Skin of body (tissue), 2 donors: ENCODE measurements around the gene LAMB4. TPM values are rescaled to one million over a fixed set of nuclear protein-coding genes. Genes with fewer than 3 reads are reported as not detected.

Source experiments
- DNase-seq: peaks from one replicate; lab custom pipeline; 2025; lab: John Stamatoyannopoulos, UW
- total RNA-seq: library from RNA; depleted of rRNA; stranded (reverse); fragments of >200 nt; gene quantifications from one replicate; pipeline ENCODE4 v1.2.3, GENCODE V29; 2014

The LAMB4 gene
- 14.4 TPM for total RNA-seq

- DNase-seq: no peak
Measured at GRCh38 chr7:108130261-108130660, at the start of gene LAMB4. LAMB4 (minus strand) TSS chr7:108130361; CDS start chr7:108123164, 7,197 bp downstream.

- DNase-seq: no peak
Measured at GRCh38 chr7:108178398-108178797, 48.2 kb upstream of the LAMB4 start.

- no peak for DNase-seq
Measured at GRCh38 chr7:108171164-108171563, 41.0 kb upstream of the LAMB4 start.

GRCh38 chr7:108170251-108170650 is 40.1 kb upstream of the LAMB4 start:
- DNase-seq: no peak

GRCh38 chr7:108167460-108167859 is 37.3 kb upstream of the LAMB4 start:
- no peak for DNase-seq

GRCh38 chr7:108166687-108167086 is 36.5 kb upstream of the LAMB4 start:
- DNase-seq: no peak

- DNase-seq: no peak
Measured at GRCh38 chr7:108165723-108166122, 35.6 kb upstream of the LAMB4 start.

- DNase-seq: no peak
Measured at GRCh38 chr7:108164946-108165345, 34.8 kb upstream of the LAMB4 start.

GRCh38 chr7:108164342-108164741 is 34.2 kb upstream of the LAMB4 start:
- DNase-seq: no peak

GRCh38 chr7:108158776-108159175 is 28.6 kb upstream of the LAMB4 start:
- no peak for DNase-seq

GRCh38 chr7:108157606-108158335 is 27.6 kb upstream of the LAMB4 start:
- no peak for DNase-seq

GRCh38 chr7:108156897-108157605 is 26.9 kb upstream of the LAMB4 start:
- DNase-seq: no peak

- DNase-seq: no peak
Measured at GRCh38 chr7:108152198-108152597, 22.0 kb upstream of the LAMB4 start.

GRCh38 chr7:108149908-108150307 is 19.7 kb upstream of the LAMB4 start:
- DNase-seq: no peak

- no peak for DNase-seq
Measured at GRCh38 chr7:108149119-108149518, 19.0 kb upstream of the LAMB4 start.

- DNase-seq: no peak
Measured at GRCh38 chr7:108147031-108147563, 16.9 kb upstream of the LAMB4 start.

GRCh38 chr7:108146070-108146842 is 16.1 kb upstream of the LAMB4 start:
- DNase-seq: peak; percentile 71

GRCh38 chr7:108145401-108145800 is 15.2 kb upstream of the LAMB4 start:
- DNase-seq: no peak

- DNase-seq: no peak
Measured at GRCh38 chr7:108144931-108145330, 14.8 kb upstream of the LAMB4 start.

GRCh38 chr7:108143658-108144420 is 13.7 kb upstream of the LAMB4 start:
- DNase-seq: no peak

GRCh38 chr7:108142675-108143259 is 12.6 kb upstream of the LAMB4 start:
- DNase-seq: no peak
